IgD-negative memory B cell (primary cell): ENCODE measurements around the gene DRD1. TPM values are rescaled to one million over a fixed set of nuclear protein-coding genes. Genes with fewer than 3 reads are reported as not detected.
A peak's percentile ranks its signal among the peaks of the same experiment; 100 is the strongest.

Experiments
- H3K27ac Mint-ChIP-seq, 3 donors: one replicate each; pipeline ENCODE4 v1.8.0; 2020 to 2022; ENCODE audit warnings: mild to moderate bottlenecking in 3 of 3, mixed read lengths in 3 of 3, moderate library complexity in 1 of 3
- H3K27me3 Mint-ChIP-seq: one replicate; pipeline ENCODE4 v1.8.0; 2021; ENCODE audit warnings: mixed read lengths
- H3K36me3 Mint-ChIP-seq: one replicate; pipeline ENCODE4 v1.8.0; 2020; ENCODE audit warnings: mild to moderate bottlenecking, mixed read lengths
- H3K4me1 Mint-ChIP-seq, 3 donors: one replicate each; pipeline ENCODE4 v1.8.0; 2020 to 2022; ENCODE audit warnings: mixed read lengths in 3 of 3, mild to moderate bottlenecking in 1 of 3
- H3K4me3 Mint-ChIP-seq, 4 donors: one replicate each; pipeline ENCODE4 v1.8.0; 2020 to 2022; ENCODE audit warnings: mild to moderate bottlenecking in 4 of 4, mixed read lengths in 4 of 4, moderate library complexity in 3 of 4
- H3K9me3 Mint-ChIP-seq, 3 donors: one replicate each; pipeline ENCODE4 v1.8.0; 2020 to 2021; ENCODE audit warnings: mixed read lengths in 3 of 3, mild to moderate bottlenecking in 1 of 3
- polyA plus RNA-seq: library from polyadenylated mRNA; unstranded; fragments of 300-500 nt; fragmentation: Illumina TruSeq; gene quantifications from one replicate; pipeline ENCODE4 v1.2.3, GENCODE V29; 2021

DRD1 gene
- polyA plus RNA-seq = not detected

- Mint-ChIP-seq H3K4me3 (peak within 1 kb of the TSS in 1 of 4 donors; percentile 63), H3K4me1 (peaks cover 0 to 5% (median 1%) of the 10 kb centered on the region in 3 donors), H3K27me3 (peaks cover 35% of the 10 kb centered on the region), H3K36me3 (no peaks in the 10 kb centered on the region), H3K9me3 (no peaks in the 10 kb centered on the region), H3K27ac (peak within 1 kb of the TSS in 1 of 3 donors; percentile 23)
These were observed at the start of gene DRD1 for GRCh38 chr5:175444060-175444904. Gene DRD1, minus strand, starts transcription at chr5:175444182. Its CDS starts 1,083 bp downstream, at chr5:175443099.

- Mint-ChIP-seq H3K4me1 (peaks cover 0 to 7% (median 3%) of the 10 kb centered on the region in 3 donors), H3K9me3 (no peaks in the 10 kb centered on the region), H3K27me3 (no peaks in the 10 kb centered on the region), H3K27ac (no peak overlapping the region), H3K4me3 (no peak overlapping the region), H3K36me3 (peaks cover 10% of the 10 kb centered on the region)
These were observed 49.7 kb upstream of the DRD1 start for GRCh38 chr5:175493726-175494125.

- peaks cover 8% of the 10 kb centered on the region for H3K36me3 Mint-ChIP-seq
- no peaks in the 10 kb centered on the region for H3K9me3 Mint-ChIP-seq
- H3K27me3 Mint-ChIP-seq = no peaks in the 10 kb centered on the region
- H3K27ac Mint-ChIP-seq = no peak overlapping the region
- H3K4me1 Mint-ChIP-seq = peaks cover 0 to 10% (median 5%) of the 10 kb centered on the region in 3 donors
- H3K4me3 Mint-ChIP-seq = no peak overlapping the region
These were observed 49.3 kb upstream of the DRD1 start for GRCh38 chr5:175493260-175493659.

- Mint-ChIP-seq H3K36me3 (peaks cover 12% of the 10 kb centered on the region), H3K9me3 (no peaks in the 10 kb centered on the region), H3K27ac (no peak overlapping the region), H3K4me3 (no peak overlapping the region), H3K4me1 (peaks cover 5 to 14% (median 5%) of the 10 kb centered on the region in 3 donors), H3K27me3 (no peaks in the 10 kb centered on the region)
These were observed 47.2 kb upstream of the DRD1 start for GRCh38 chr5:175491223-175491622.

GRCh38 chr5:175489693-175490443 is 45.9 kb upstream of the DRD1 start:
- no peak overlapping the region for H3K4me3 Mint-ChIP-seq
- peaks cover 5 to 18% (median 16%) of the 10 kb centered on the region in 3 donors for H3K4me1 Mint-ChIP-seq

GRCh38 chr5:175487514-175488222 is 43.7 kb upstream of the DRD1 start:
- Mint-ChIP-seq H3K36me3 (peaks cover 11% of the 10 kb centered on the region), H3K9me3 (no peaks in the 10 kb centered on the region), H3K27ac (no peak overlapping the region), H3K4me1 (peaks cover 12 to 32% (median 20%) of the 10 kb centered on the region in 3 donors), H3K27me3 (no peaks in the 10 kb centered on the region), H3K4me3 (no peak overlapping the region)

More at GRCh38 chr5:175489693-175490443, 45.9 kb upstream of the DRD1 start:
- H3K27me3 Mint-ChIP-seq = no peaks in the 10 kb centered on the region
- H3K9me3 Mint-ChIP-seq = no peaks in the 10 kb centered on the region
- H3K36me3 Mint-ChIP-seq = peaks cover 12% of the 10 kb centered on the region
- no peak overlapping the region for H3K27ac Mint-ChIP-seq

GRCh38 chr5:175485631-175486030 is 41.6 kb upstream of the DRD1 start:
- H3K4me1 Mint-ChIP-seq = peaks cover 13 to 46% (median 33%) of the 10 kb centered on the region in 3 donors
- no peak overlapping the region for H3K27ac Mint-ChIP-seq
- no peak overlapping the region for H3K4me3 Mint-ChIP-seq
- H3K9me3 Mint-ChIP-seq = no peaks in the 10 kb centered on the region
- H3K27me3 Mint-ChIP-seq = no peaks in the 10 kb centered on the region
- H3K36me3 Mint-ChIP-seq = peaks cover 8% of the 10 kb centered on the region

GRCh38 chr5:175484829-175485228 is 40.8 kb upstream of the DRD1 start:
- H3K27ac Mint-ChIP-seq = no peak overlapping the region
- H3K9me3 Mint-ChIP-seq = no peaks in the 10 kb centered on the region
- no peak overlapping the region for H3K4me3 Mint-ChIP-seq
- H3K27me3 Mint-ChIP-seq = no peaks in the 10 kb centered on the region
- peaks cover 15 to 51% (median 36%) of the 10 kb centered on the region in 3 donors for H3K4me1 Mint-ChIP-seq
- H3K36me3 Mint-ChIP-seq = peaks cover 8% of the 10 kb centered on the region

GRCh38 chr5:175484322-175484721 is 40.3 kb upstream of the DRD1 start:
- peak overlapping the region in 1 of 3 donors; percentile 69 for H3K27ac Mint-ChIP-seq
- peak overlapping the region in 2 of 4 donors; percentile 46 to 58 for H3K4me3 Mint-ChIP-seq
- peaks cover 18 to 56% (median 38%) of the 10 kb centered on the region in 3 donors for H3K4me1 Mint-ChIP-seq
- no peaks in the 10 kb centered on the region for H3K9me3 Mint-ChIP-seq
- H3K27me3 Mint-ChIP-seq = no peaks in the 10 kb centered on the region
- H3K36me3 Mint-ChIP-seq = peaks cover 8% of the 10 kb centered on the region

- Mint-ChIP-seq H3K36me3 (peaks cover 8% of the 10 kb centered on the region), H3K27ac (no peak overlapping the region)
These were observed 39.4 kb upstream of the DRD1 start for GRCh38 chr5:175483337-175483736.

GRCh38 chr5:175479125-175479881 is 35.3 kb upstream of the DRD1 start:
- Mint-ChIP-seq H3K9me3 (no peaks in the 10 kb centered on the region), H3K27me3 (no peaks in the 10 kb centered on the region), H3K36me3 (peaks cover 1% of the 10 kb centered on the region), H3K4me1 (peaks cover 16 to 47% (median 36%) of the 10 kb centered on the region in 3 donors), H3K27ac (peak overlapping the region; percentile 78 to 92 (median 91)), H3K4me3 (peak overlapping the region; percentile 94 to 98 (median 97))

More at GRCh38 chr5:175483337-175483736, 39.4 kb upstream of the DRD1 start:
- Mint-ChIP-seq H3K9me3 (no peaks in the 10 kb centered on the region), H3K4me1 (peaks cover 16 to 61% (median 38%) of the 10 kb centered on the region in 3 donors), H3K4me3 (peak overlapping the region in 1 of 4 donors; percentile 46), H3K27me3 (no peaks in the 10 kb centered on the region)

- H3K4me3 Mint-ChIP-seq = peak within 1 kb of the TSS; percentile 94 to 98 (median 97)
- H3K27me3 Mint-ChIP-seq = no peaks in the 10 kb centered on the region
- no peaks in the 10 kb centered on the region for H3K9me3 Mint-ChIP-seq
- H3K4me1 Mint-ChIP-seq = peaks cover 16 to 42% (median 33%) of the 10 kb centered on the region in 3 donors
- H3K27ac Mint-ChIP-seq = peak within 1 kb of the TSS; percentile 78 to 92 (median 91)
- peaks cover 1% of the 10 kb centered on the region for H3K36me3 Mint-ChIP-seq
These were observed 34.6 kb upstream of the DRD1 start, which contains the start of gene SFXN1 for GRCh38 chr5:175478384-175479124. Gene SFXN1, plus strand, starts transcription at chr5:175478560. Its CDS starts 13,544 bp downstream, at chr5:175492104.

- Mint-ChIP-seq H3K27ac (peak overlapping the region in 2 of 3 donors; percentile 55 to 58), H3K9me3 (no peaks in the 10 kb centered on the region), H3K27me3 (no peaks in the 10 kb centered on the region), H3K4me3 (peak overlapping the region; percentile 89 to 96 (median 90)), H3K4me1 (peaks cover 13 to 38% (median 32%) of the 10 kb centered on the region in 3 donors), H3K36me3 (peaks cover 1% of the 10 kb centered on the region)
These were observed 34.0 kb upstream of the DRD1 start for GRCh38 chr5:175478008-175478383.
